ENCODE results near the gene RASSF9. TPM values are rescaled to one million over a fixed set of nuclear protein-coding genes. Genes with fewer than 3 reads are reported as not detected.

Gene RASSF9
- total RNA-seq, 1 donor from 2014 or later = not detected

DNA sequence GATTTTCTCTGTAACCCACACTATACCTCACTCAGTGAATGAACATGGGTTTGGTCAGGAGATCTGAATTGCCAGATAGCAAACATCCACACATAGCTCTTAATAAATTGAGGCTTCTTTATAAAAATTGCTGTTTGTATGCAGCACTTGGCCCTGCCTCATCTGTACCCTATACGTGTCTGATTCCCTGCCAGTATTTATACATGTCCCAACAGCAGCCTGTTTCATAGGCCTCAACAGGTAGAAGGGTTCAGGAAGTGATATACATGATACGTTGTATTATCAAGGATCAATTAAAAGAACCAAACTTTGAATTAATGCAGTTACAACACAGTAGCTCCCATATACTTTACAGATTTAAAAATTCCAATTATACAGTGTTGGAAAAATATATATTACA lies 32.3 kb downstream of the RASSF9 start:
- Histone ChIP-seq H3F3A (ENCODE audit: low read depth) (no peaks in the 10 kb centered on the region), H3K4me3 (no peak overlapping the region), H4K20me1 (ENCODE audit: low read depth) (no peaks in the 10 kb centered on the region), H3K4me2 (no peak overlapping the region), H2AFZ (replicated peaks) (no peak overlapping the region), H3K79me2 (ENCODE audit: low read depth) (no peaks in the 10 kb centered on the region), H3K9ac (no peak overlapping the region), H3K36me3 (no peaks in the 10 kb centered on the region), H3K27me3 (no peaks in the 10 kb centered on the region), H3K4me1 (no peaks in the 10 kb centered on the region), H3K27ac (no peak overlapping the region), H3K9me3 (ENCODE audit: low read depth) (no peaks in the 10 kb centered on the region)
- no peaks in the 10 kb centered on the region for H3K4me1 Mint-ChIP-seq
- H3K36me3 Mint-ChIP-seq = no peaks in the 10 kb centered on the region
- no peak for TF ChIP-seq EZH2 (IDR thresholded peaks at IDR 0.05)
- TF ChIP-seq, protein P1, sequence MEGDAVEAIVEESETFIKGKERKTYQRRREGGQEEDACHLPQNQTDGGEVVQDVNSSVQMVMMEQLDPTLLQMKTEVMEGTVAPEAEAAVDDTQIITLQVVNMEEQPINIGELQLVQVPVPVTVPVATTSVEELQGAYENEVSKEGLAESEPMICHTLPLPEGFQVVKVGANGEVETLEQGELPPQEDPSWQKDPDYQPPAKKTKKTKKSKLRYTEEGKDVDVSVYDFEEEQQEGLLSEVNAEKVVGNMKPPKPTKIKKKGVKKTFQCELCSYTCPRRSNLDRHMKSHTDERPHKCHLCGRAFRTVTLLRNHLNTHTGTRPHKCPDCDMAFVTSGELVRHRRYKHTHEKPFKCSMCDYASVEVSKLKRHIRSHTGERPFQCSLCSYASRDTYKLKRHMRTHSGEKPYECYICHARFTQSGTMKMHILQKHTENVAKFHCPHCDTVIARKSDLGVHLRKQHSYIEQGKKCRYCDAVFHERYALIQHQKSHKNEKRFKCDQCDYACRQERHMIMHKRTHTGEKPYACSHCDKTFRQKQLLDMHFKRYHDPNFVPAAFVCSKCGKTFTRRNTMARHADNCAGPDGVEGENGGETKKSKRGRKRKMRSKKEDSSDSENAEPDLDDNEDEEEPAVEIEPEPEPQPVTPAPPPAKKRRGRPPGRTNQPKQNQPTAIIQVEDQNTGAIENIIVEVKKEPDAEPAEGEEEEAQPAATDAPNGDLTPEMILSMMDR (IDR thresholded peaks at IDR 0.05) = no peak
- TF ChIP-seq EZH2phosphoT487 (IDR thresholded peaks at IDR 0.05) = no peak
- no peaks in the 10 kb centered on the region for H3K9me3 Mint-ChIP-seq
- DNase-seq (ENCODE audit: low spot score) = no peak
- H3K27ac Mint-ChIP-seq = no peak overlapping the region
- no peaks in the 10 kb centered on the region for H3K27me3 Mint-ChIP-seq (ENCODE audit: insufficient read depth, low read depth)
- H3K4me3 Mint-ChIP-seq = no peak overlapping the region

- H3K27ac Mint-ChIP-seq = no peak overlapping the region
Measured at GRCh38 chr12:85803231-85803630, 33.0 kb downstream of the RASSF9 start.

GRCh38 chr12:85798122-85798521 lies 38.1 kb downstream of the RASSF9 start:
- no peaks in the 10 kb centered on the region for H3K27me3 Mint-ChIP-seq (ENCODE audit: insufficient read depth, low read depth)

More at GRCh38 chr12:85803231-85803630, 33.0 kb downstream of the RASSF9 start:
- no peaks in the 10 kb centered on the region for H3K36me3 Mint-ChIP-seq
- Histone ChIP-seq H3K9ac (no peak overlapping the region), H3K27me3 (no peaks in the 10 kb centered on the region), H4K20me1 (ENCODE audit: low read depth) (no peaks in the 10 kb centered on the region), H3K4me3 (no peak overlapping the region), H3K79me2 (ENCODE audit: low read depth) (no peaks in the 10 kb centered on the region), H3K9me3 (ENCODE audit: low read depth) (no peaks in the 10 kb centered on the region), H3K27ac (no peak overlapping the region), H3K4me1 (no peaks in the 10 kb centered on the region), H3K36me3 (no peaks in the 10 kb centered on the region), H2AFZ (replicated peaks) (no peak overlapping the region), H3F3A (ENCODE audit: low read depth) (no peaks in the 10 kb centered on the region), H3K4me2 (no peak overlapping the region)
- H3K9me3 Mint-ChIP-seq = no peaks in the 10 kb centered on the region
- H3K4me1 Mint-ChIP-seq = no peaks in the 10 kb centered on the region
- H3K4me3 Mint-ChIP-seq = no peak overlapping the region
- no peak for DNase-seq (ENCODE audit: low spot score)
- TF ChIP-seq EZH2phosphoT487 (IDR thresholded peaks at IDR 0.05) = no peak
- TF ChIP-seq, protein P1 (IDR thresholded peaks at IDR 0.05) = no peak
- no peak for TF ChIP-seq EZH2 (IDR thresholded peaks at IDR 0.05)
- no peaks in the 10 kb centered on the region for H3K27me3 Mint-ChIP-seq (ENCODE audit: insufficient read depth, low read depth)

More at GRCh38 chr12:85798122-85798521, 38.1 kb downstream of the RASSF9 start:
- Histone ChIP-seq H3K9me3 (ENCODE audit: low read depth) (no peaks in the 10 kb centered on the region), H3K27ac (no peak overlapping the region), H3K4me3 (no peak overlapping the region), H2AFZ (replicated peaks) (no peak overlapping the region), H3K36me3 (no peaks in the 10 kb centered on the region), H3K27me3 (no peaks in the 10 kb centered on the region), H3F3A (ENCODE audit: low read depth) (no peaks in the 10 kb centered on the region), H3K4me2 (no peak overlapping the region), H4K20me1 (ENCODE audit: low read depth) (no peaks in the 10 kb centered on the region), H3K9ac (no peak overlapping the region), H3K79me2 (ENCODE audit: low read depth) (no peaks in the 10 kb centered on the region), H3K4me1 (no peaks in the 10 kb centered on the region)
- no peak for DNase-seq (ENCODE audit: low spot score)
- Mint-ChIP-seq H3K4me1 (peaks cover 8% of the 10 kb centered on the region), H3K27ac (no peak overlapping the region), H3K36me3 (no peaks in the 10 kb centered on the region), H3K4me3 (no peak overlapping the region), H3K9me3 (peaks cover 2% of the 10 kb centered on the region)
- TF ChIP-seq, protein P1 (IDR thresholded peaks at IDR 0.05) = no peak
- TF ChIP-seq EZH2 (IDR thresholded peaks at IDR 0.05) = no peak
- no peak for TF ChIP-seq EZH2phosphoT487 (IDR thresholded peaks at IDR 0.05)
